BLaER1 treated with 17β-estradiol and CSF1 and Interleukin-3, amounts not matched to agents 10 nM and 100 nM (cell line): ENCODE data around the gene LNPEP.
"Not testable (repeated sequence)": the region's sequence is repeated elsewhere in the genome, so short reads cannot be mapped to it uniquely, and the experiment has no call there.

ENCODE experiments used
- H3K27ac ChIP-seq, 11 experiments: shearing (Covaris generic); formaldehyde crosslinking; 2 replicates each; pipeline ENCODE4 v1.8.1; 2022
- H3K27me3 ChIP-seq, 11 experiments: shearing (Covaris generic); formaldehyde crosslinking; 2 replicates each; pipeline ENCODE4 v1.8.1; 2022
- H3K36me3 ChIP-seq, 11 experiments: shearing (Covaris generic); formaldehyde crosslinking; 2 replicates each; pipeline ENCODE4 v1.8.1; 2022
- H3K4me1 ChIP-seq, 10 experiments: shearing (Covaris generic); formaldehyde crosslinking; 2 replicates each; pipeline ENCODE4 v1.8.1; 2022
- H3K4me2 ChIP-seq, 11 experiments: shearing (Covaris generic); formaldehyde crosslinking; 2 replicates each; pipeline ENCODE4 v1.8.1; 2022
- H3K4me3 ChIP-seq, 10 experiments: shearing (Covaris generic); formaldehyde crosslinking; 2 replicates each; pipeline ENCODE4 v1.8.1; 2022
- H3K9ac ChIP-seq, 11 experiments: shearing (Covaris generic); formaldehyde crosslinking; 2 replicates each; pipeline ENCODE4 v1.8.1; 2022
- H3K9me3 ChIP-seq, 11 experiments: shearing (Covaris generic); formaldehyde crosslinking; replicated peaks in 1 of 11; 2 replicates each; pipeline ENCODE4 v1.8.1; 2022
- H4K20me1 ChIP-seq, 11 experiments: shearing (Covaris generic); formaldehyde crosslinking; 2 replicates each; pipeline ENCODE4 v1.8.1; 2022
- Cebpa-rat ChIP-seq, 11 experiments: shearing (Covaris generic); IDR thresholded peaks; 2 replicates each; pipeline ENCODE4 v1.8.1; 2022

Gene LNPEP

DNA sequence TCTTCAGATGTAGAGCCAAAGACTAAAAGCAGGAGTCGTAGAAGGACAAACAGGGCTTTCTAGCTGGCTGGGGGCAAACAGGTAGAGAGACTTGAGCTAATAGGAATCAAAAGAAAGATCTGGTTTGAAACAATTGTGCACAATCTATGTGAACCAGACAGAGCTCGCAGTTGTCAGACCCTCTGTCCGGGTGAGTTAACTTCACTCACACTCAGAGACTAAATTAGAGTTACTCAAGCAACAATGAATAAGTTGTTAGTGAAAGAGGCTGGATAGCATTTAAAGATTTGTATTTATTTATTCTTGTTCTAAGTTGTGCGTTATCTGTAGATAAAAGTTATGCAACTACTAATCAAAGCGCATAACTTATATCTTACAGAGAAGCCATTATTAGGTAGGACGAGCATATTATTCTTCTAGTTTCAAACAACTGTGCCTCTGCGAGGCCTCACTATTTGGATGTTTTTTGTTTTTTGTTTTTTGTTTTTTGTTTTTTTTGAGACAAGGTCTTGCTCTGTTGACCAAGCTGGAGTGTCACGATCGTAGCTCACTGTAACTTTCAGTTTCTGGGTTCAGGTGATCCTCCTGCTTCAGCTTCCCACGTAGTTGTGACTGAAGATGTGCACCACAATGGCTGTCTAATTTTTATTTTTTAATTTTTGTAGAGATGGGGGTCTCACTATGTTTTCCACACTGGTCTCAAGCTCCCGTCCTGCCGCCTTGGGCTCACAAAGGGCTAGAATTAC, 13.2 kb upstream of the LNPEP start:
- H3K4me2 ChIP-seq = peak overlapping the region in 10 of 11 experiments; percentile 43 to 80 (median 70); a peak in 14 of 22 replicates

DNA sequence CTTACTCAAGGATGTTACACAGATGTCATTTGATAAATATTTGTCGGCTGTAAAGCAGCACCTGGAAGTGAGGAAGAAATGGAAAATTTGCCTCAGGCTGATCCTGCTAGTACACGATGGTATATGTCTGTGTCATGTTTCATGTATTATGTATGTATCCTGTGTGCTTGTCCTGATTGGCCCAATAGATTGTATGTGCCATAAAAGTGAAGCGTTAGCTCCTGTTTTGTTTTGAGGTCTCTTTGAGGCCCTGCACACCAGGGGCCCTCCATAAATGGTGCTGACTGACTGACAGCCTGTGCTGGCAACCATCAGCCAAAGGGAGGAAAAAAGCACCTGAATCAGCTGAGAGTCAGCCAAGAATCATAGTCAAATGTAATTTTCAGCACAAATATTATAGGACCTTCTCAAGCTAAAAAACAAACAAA, 11.8 kb upstream of the LNPEP start:
- no peaks in the 10 kb centered on the region for H3K27me3 ChIP-seq
- H3K4me3 ChIP-seq = no peak overlapping the region
- no peak overlapping the region for H3K9ac ChIP-seq
- no peak overlapping the region for H3K4me2 ChIP-seq
- no peak for TF ChIP-seq Cebpa-rat (IDR thresholded peaks at IDR 0.05)
- peaks cover 0 to 12% (median 8%) of the 10 kb centered on the region in 11 experiments; a peak in 13 of 22 replicates for H3K36me3 ChIP-seq
- no peaks in the 10 kb centered on the region for H4K20me1 ChIP-seq
- peaks cover 0 to 3% (median 0%) of the 10 kb centered on the region in 11 experiments; a peak in 2 of 22 replicates for H3K9me3 ChIP-seq
- H3K4me1 ChIP-seq = peaks cover 28 to 52% (median 38%) of the 10 kb centered on the region in 10 experiments
- H3K27ac ChIP-seq = peak overlapping the region in 5 of 11 experiments; percentile 4 to 17 (median 7); a peak in 5 of 22 replicates

More for the DNA sequence above, 13.2 kb upstream of the LNPEP start:
- peaks cover 0 to 6% (median 0%) of the 10 kb centered on the region in 11 experiments; a peak in 2 of 22 replicates for H3K9me3 ChIP-seq
- peaks cover 0 to 26% (median 21%) of the 10 kb centered on the region in 11 experiments; a peak in 18 of 22 replicates for H3K36me3 ChIP-seq
- peak overlapping the region in 10 of 11 experiments; percentile 47 to 87 (median 80); a peak in 19 of 22 replicates for H3K27ac ChIP-seq
- H3K4me1 ChIP-seq = peaks cover 26 to 49% (median 35%) of the 10 kb centered on the region in 10 experiments
- no peak for TF ChIP-seq Cebpa-rat (IDR thresholded peaks at IDR 0.05)
- no peaks in the 10 kb centered on the region for H3K27me3 ChIP-seq
- H4K20me1 ChIP-seq = no peaks in the 10 kb centered on the region
- peak overlapping the region in 5 of 11 experiments; percentile 49 to 68 (median 61); a peak in 7 of 22 replicates for H3K9ac ChIP-seq
- H3K4me3 ChIP-seq = no peak overlapping the region

DNA sequence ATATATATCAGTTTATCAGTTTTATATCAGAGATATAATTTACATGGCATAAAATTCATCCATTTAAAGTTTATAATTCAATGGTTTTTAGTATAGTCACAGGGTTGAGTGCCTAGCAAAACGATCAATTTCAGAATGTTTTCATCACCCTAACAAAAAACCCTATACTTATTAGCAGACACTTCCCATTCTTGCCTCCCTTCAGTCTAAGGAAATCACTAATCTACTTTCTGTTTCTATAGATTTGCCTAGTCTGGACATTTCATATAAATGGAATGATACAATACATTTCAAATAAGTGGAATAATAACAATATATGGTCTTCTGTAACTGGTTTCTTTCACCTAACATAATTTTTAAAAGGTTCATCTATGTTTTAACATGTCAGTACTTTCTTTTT, 9.6 kb upstream of the LNPEP start:
- no peaks in the 10 kb centered on the region for H3K36me3 ChIP-seq
- no peaks in the 10 kb centered on the region for H4K20me1 ChIP-seq
- peaks cover 0 to 4% (median 0%) of the 10 kb centered on the region in 11 experiments; a peak in 2 of 22 replicates for H3K9me3 ChIP-seq
- H3K9ac ChIP-seq = no peak overlapping the region
- no peaks in the 10 kb centered on the region for H3K27me3 ChIP-seq
- peak overlapping the region in 3 of 11 experiments; percentile 1 to 17 (median 2); a peak in 1 of 22 replicates for H3K4me2 ChIP-seq
- H3K4me3 ChIP-seq = no peak overlapping the region
- TF ChIP-seq Cebpa-rat (IDR thresholded peaks at IDR 0.05) = no peak
- H3K4me1 ChIP-seq = peaks cover 32 to 51% (median 41%) of the 10 kb centered on the region in 10 experiments
- peak overlapping the region in 1 of 11 experiments; percentile 10; a peak in 1 of 22 replicates for H3K27ac ChIP-seq

DNA sequence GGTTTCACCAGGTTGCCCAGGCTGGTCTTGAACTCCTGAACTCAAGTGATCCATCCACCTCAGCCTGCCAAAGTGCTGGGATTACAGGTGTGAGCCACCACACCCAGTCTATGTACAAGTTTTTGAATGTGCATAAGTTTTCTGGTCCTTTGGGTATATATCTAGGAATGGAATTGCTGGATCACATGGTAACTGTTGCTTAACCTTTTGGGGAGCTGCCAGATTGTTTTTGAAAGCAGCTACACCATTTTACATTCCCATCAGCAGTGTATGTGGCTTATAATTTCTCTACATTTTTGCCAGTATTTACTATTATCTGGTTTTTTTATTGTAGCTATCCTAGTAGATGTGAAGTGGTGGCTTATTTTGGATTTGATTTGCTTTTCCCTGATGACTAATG, 8.9 kb upstream of the LNPEP start:
- no peak for TF ChIP-seq Cebpa-rat (IDR thresholded peaks at IDR 0.05)
- Histone ChIP-seq H3K4me1 (peaks cover 32 to 51% (median 41%) of the 10 kb centered on the region in 10 experiments), H3K27ac (no peak overlapping the region), H3K9me3 (peaks cover 0 to 4% (median 0%) of the 10 kb centered on the region in 11 experiments; a peak in 2 of 22 replicates), H4K20me1 (no peaks in the 10 kb centered on the region), H3K4me2 (peak overlapping the region in 1 of 11 experiments; percentile 36; a peak in 1 of 22 replicates), H3K4me3 (no peak overlapping the region), H3K27me3 (no peaks in the 10 kb centered on the region), H3K9ac (no peak overlapping the region), H3K36me3 (no peaks in the 10 kb centered on the region)

DNA sequence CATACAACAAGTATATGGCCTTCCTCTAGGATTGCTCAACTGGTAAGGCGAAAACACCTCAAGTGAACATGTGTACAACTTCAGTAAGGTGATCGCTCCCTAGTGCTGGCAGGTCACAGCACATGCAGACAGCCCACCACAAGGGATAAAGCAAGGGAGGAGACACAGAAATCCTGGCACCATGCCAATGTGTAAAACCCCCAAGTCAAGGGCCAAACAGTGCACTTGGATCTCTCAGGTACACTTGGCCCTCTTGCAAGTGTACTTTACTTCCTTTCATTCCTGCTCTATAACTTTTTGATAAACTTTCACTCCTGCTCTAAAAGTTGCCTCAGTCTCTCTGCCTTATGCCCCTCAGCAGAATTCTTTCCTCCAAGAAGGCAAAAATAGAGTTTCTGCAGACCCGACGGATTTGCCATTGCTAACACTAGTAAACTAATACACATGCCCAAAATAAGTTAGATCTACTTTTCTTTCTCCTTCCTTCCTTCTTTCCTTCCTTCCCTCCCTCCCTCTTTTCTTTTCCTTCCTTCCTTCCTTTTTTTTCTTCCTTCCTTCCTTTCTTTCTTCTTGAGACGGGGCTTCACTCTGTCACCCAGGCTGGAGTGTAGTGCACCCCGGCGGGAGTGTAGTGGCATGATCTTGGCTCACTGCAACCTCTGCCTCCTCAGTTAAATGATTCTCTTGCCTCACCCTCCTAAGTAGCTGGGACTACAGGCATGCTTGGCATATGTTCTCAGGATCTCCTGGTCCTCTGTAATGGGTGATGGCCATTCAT, 6.8 kb upstream of the LNPEP start:
- Histone ChIP-seq H3K27me3 (no peaks in the 10 kb centered on the region), H3K9ac (no peak overlapping the region), H3K4me2 (peak overlapping the region in 7 of 11 experiments; percentile 9 to 90 (median 37); a peak in 9 of 22 replicates), H3K27ac (no peak overlapping the region), H3K36me3 (no peaks in the 10 kb centered on the region), H3K4me3 (no peak overlapping the region), H4K20me1 (no peaks in the 10 kb centered on the region), H3K9me3 (peaks cover 0 to 4% (median 0%) of the 10 kb centered on the region in 11 experiments; a peak in 2 of 22 replicates), H3K4me1 (peaks cover 48 to 60% (median 51%) of the 10 kb centered on the region in 10 experiments)
- TF ChIP-seq Cebpa-rat (IDR thresholded peaks at IDR 0.05) = no peak

DNA sequence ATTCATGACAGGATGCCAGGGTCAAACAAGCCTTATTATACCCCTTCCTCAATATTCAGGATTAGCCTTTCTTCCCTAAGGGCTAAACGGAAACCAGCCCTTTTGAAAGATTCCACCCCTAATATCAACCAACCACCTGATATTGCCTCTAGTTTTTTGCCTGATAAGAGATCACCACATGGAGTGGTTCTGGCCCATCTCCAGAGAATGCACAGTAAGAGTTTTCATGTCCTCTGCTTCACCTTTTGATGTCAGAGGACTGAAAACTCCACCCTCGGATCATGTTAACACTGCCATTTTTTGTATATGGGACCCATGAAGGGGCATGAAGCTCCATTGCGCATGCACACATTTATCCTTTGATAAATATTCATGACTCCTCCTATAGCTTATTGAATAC, 5.8 kb upstream of the LNPEP start:
- Histone ChIP-seq H3K27ac (no peak overlapping the region), H3K36me3 (no peaks in the 10 kb centered on the region), H3K27me3 (no peaks in the 10 kb centered on the region), H3K4me2 (peak overlapping the region in 9 of 11 experiments; percentile 2 to 97 (median 89); a peak in 7 of 22 replicates), H3K9ac (no peak overlapping the region), H4K20me1 (no peaks in the 10 kb centered on the region), H3K4me3 (no peak overlapping the region), H3K4me1 (peaks cover 49 to 60% (median 52%) of the 10 kb centered on the region in 10 experiments), H3K9me3 (peaks cover 0 to 4% (median 0%) of the 10 kb centered on the region in 11 experiments; a peak in 2 of 22 replicates)
- no peak for TF ChIP-seq Cebpa-rat (IDR thresholded peaks at IDR 0.05)

DNA sequence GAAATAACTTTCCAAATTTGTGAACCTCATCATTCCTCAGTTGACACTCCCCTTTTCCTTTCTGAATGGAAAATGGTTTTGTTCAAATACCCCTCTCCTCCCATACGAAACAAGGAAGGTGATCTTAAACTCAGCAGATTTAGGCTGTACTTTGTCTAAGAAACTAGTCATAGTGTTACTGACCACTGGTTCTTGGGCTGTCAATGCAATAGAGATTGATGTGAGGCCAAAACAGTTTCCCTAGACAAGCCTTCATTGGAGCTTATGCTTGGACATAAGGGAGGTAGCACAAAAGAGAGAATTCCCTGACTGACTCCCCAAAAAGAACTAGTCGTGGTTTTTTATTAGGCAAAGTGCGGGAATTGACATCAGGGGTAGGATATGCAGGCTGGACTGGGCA, 5.3 kb upstream of the LNPEP start:
- Histone ChIP-seq H3K9ac (no peak overlapping the region), H3K27ac (peak overlapping the region in 1 of 11 experiments; percentile 94; a peak in 1 of 22 replicates), H3K4me2 (peak overlapping the region; percentile 12 to 97 (median 90); a peak in 14 of 22 replicates), H3K9me3 (peaks cover 0 to 4% (median 0%) of the 10 kb centered on the region in 11 experiments; a peak in 2 of 22 replicates), H3K4me3 (no peak overlapping the region), H3K36me3 (no peaks in the 10 kb centered on the region), H4K20me1 (no peaks in the 10 kb centered on the region), H3K27me3 (no peaks in the 10 kb centered on the region), H3K4me1 (peaks cover 49 to 60% (median 52%) of the 10 kb centered on the region in 10 experiments)
- no peak for TF ChIP-seq Cebpa-rat (IDR thresholded peaks at IDR 0.05)

DNA sequence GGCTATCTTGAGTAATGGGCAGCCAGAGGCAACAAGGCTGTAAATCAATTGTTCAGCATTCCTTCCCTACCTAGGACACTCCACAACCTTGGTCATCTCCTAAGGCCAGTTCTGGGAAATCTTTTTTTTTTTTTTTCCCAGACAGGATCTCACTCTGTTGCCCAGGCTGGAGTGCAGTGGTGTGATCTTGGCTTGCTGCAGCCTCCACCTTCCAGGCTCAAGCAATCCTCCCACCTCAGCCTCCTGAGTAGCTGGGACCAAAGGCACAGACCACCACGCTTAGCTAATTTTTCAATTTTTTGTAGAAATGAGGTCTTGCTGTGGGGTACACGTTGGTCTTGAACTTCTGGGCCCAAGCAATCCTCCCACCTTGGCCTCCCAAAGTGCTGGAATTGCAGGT, 4.8 kb upstream of the LNPEP start:
- Histone ChIP-seq H3K4me1 (peaks cover 46 to 57% (median 52%) of the 10 kb centered on the region in 10 experiments), H3K4me2 (peak overlapping the region; percentile 82 to 97 (median 90)), H3K27ac (peak overlapping the region in 8 of 11 experiments; percentile 92 to 98 (median 95); a peak in 9 of 22 replicates)
- H3K9me3 ChIP-seq, H3K9ac ChIP-seq, H4K20me1 ChIP-seq, H3K4me3 ChIP-seq, H3K27me3 ChIP-seq, H3K36me3 ChIP-seq: not testable (repeated sequence)
